Activated CD4-positive, alpha-beta T cell treated with anti-CD3 and anti-CD28 coated beads, Interleukin-2, amount 50 U/mL, for 1 hour (primary cell): Measurements from ENCODE around the gene CSDE1.
A peak's percentile ranks its signal among the peaks of the same experiment; 100 is the strongest.

Experiments used
- DNase-seq: peaks from one replicate; pipeline ENCODE4 v3.0.0-alpha.2; 2020

The CSDE1 gene

DNA sequence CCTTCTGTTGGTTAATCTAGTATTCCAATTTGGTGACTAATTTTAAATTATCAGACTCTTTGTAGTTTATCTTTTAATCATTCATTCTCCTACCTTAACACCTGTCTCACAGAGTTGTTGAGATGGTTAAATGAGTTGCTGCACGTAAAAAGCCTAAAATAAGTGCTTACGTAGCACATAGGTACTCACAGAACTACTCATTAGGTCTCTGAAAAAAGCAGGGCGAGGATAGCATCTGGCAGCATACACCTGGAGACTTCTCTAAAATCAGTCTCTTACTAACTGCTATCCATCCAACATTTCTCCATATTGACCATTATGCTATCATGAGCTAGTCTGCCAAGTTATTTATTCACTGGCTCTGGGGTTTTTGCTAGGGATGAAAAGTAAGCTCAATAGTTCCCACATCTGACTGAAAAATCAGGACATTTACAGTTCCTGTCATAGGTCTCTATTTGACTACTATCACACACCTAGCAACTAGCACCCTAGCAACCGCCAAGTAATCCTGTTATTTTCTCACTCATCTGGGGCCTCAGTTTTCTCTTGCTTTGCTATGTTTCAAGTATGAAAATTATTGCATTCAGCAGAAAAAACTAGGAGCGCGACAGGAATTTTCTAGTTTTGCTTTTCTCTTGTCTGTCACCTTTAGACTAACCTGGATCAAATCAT lies 11.2 kb downstream of the CSDE1 start:
- no peak for DNase-seq

DNA sequence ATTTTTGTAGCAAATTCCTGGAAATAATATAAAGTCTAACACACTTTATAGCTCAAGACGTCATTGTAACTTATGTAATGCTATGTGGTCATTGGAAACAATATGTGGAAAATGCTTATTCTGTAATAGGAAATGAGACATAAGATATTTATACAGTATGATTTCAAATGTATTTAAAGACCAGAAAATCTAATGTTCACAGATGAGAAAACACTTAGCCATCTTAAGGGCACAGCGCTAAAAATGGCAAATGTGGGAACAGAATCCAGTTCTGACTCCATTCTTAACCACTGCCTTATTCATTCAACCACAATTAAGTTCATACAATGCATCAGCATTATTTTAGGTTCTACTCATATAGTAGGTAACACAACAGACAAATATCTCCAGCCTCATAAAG lies 12.5 kb downstream of the CSDE1 start:
- no peak for DNase-seq

DNA sequence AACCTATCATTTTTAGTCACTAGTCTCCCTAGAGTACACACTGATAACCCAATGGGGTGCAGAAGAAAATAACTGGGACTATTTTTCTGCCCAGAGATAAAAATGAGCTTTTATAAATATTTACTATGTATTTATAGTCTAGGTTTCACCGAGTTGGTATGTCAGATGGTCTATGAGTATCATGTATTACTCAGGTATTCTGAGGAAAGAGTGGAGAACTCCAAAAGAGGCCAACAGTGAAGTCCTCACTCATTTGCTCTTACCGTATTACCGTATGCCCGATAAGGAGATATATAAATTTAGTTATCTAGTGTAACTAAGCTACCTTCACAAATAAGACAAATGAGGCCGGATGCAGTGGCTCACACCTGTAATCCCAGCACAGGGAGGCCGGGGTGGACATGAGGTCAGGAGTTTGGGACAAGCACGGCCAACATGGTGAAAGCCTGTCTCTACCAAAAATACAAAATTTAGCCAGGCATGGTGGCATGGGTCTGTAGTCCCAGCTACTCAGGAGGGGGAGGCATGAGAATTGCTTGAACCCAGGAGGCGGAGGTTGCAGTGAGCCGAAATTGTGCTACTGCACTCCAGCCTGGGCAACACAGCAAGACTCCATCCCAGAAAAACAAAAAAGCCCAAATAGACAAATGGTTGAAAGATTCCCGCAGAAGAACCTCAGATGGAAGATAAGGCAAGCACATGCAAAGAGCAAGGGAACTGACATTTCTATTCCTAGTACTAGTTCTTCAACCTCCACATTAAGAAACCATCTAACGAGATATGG lies 15.6 kb downstream of the CSDE1 start:
- DNase-seq, result no peak

DNA sequence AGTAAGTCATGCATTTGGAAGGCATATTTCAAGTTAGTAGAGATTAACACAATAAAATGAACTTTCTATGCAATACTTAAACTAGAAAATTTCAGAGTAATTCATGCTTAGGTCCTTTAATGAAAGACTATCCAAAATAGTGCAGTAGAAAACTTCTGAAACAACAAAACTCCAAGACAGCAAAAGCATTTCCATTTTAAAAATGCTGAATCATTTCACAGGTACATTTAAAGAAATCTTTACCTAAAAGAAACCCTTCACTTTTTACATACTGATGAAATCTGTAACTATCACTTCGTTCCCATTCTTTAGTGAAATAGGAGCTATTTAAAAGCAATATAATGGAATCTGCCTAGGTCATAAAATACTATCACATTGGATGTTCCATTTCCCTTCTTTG lies 17.5 kb downstream of the CSDE1 start:
- DNase-seq, result no peak

DNA sequence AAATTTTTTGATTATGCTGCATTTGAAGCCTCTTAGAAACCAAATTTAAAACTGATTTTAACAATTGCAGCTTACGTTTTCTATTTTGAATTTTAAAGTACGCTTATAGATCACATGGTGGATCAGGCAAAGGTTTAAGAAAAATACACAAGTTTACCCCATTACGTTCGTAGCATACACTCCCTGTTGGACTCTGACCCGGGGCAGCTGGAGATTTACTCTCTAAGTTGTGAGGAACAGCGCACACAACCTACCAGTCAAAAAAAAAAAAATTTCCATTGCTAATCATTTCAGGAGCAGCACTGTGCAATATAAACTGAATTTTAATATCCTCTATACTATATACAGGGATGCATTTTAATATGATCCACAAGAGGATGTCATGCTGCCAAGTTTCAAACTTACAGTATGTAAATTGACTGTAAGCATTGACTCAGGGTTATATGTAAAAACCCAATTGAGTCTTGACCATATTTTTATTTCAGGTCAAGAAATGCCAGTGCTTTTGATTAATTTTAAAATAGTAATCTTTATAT lies 20.4 kb downstream of the CSDE1 start:
- DNase-seq, result no peak

DNA sequence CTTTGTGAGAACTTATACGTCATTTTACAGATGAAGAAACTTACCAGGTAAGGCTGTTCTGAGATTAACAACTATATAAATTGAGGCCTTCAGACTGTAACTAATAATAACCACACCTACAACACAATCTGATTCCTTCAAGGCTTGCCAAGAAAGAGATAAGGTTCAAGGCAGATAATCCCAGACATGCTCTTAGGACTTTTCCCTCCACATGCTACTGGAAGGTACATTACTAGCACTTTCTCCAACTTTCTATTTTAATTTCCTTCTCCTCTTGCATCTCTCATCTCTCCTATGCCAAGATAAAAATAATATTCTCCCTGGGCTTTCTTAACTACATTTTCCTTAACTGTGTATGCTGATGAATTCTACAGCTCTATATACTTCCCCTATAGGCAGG lies 22.3 kb downstream of the CSDE1 start:
- DNase-seq, result no peak

DNA sequence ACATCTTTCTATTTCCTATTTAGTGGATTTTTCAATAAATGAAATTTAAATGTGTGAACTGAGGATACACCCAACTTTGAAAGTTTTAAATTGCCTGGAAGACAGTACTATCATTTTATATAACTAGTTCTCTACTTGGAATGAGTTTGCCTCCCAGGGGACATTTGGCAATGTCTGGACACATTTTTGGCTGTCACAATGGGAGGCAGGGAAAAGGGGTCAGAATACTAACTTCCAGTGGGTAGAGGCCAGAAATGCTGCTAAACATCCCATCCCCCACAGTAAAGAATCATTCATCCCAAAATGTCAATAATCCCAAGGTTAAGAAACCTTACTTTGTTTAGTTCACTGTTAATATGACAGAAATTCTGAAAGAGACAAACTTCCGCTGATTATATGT lies 28.0 kb downstream of the CSDE1 start:
- DNase-seq, result no peak

DNA sequence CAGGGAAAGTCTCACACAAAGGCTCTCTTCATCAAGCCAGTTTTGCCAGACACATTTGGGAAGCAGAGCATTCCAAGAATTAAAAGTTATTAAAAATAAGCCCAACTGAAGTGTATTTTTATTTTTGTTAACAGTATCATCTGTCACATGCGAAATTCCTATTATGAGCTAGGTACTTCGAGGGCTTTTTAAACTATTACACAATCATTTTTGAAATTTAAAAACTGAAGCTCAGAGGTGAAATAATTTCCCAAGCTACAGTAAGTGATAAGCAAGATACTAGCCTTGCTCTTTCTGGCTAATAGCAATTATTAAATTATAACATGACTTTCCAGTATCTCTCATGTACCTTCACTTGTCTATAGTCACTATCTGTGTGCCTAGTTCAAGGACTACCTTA lies 29.2 kb downstream of the CSDE1 start:
- DNase-seq, result no peak

DNA sequence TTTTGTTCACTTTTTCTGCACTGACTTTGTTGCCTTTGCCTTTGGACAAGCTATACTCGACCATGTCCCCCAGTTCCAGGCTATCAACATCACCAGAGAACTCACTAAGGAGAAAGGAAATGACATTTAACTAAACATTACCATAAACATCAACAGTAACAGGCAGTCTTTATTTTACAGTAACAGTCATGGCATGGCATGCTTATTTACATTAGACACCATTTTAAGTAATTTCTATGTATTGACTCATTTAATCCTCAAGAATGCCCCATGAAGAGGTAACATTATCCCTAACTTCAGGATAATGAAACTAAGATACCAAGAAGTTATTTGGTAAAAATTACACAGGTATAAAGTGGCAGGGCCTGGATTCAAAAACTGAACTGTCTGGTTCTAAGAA lies 32.6 kb downstream of the CSDE1 start:
- no peak for DNase-seq

DNA sequence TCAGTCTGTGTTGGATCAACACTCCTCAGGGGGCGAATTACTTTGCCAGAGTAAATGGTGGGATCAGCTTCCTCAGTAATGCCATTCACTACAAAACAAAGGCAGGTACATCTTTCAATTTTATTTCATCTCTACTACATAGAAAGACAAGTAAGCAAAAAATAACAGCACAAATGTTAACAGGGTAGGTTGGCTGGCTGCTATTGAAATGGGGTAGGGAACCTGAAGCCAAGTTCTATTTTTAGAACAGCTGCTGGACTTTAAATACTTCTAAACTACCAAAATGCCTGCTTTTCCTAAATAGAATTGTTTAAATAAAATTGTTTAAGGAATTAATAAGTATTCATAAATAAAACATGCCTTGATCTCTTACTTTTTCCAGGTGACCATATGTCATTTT lies 33.9 kb downstream of the CSDE1 start:
- DNase-seq, result no peak

DNA sequence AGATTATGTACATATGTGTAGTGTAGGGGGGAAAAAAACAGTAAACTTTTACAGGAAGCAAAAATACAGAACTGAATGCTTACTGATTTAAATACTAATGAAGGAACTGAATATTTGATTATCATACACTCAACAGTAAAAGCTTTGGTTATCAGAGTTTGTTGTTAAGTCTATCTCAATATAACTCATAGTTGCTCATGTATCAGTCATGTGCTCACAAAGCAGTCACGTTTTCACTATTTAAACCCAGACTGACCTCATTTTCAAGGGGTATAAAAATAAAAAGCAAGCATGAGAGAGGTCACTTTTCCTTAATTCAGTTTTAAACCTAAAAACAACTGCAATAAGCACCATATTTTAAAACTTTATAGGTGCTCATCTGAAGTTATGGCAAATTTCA lies 34.3 kb downstream of the CSDE1 start:
- DNase-seq, result no peak

DNA sequence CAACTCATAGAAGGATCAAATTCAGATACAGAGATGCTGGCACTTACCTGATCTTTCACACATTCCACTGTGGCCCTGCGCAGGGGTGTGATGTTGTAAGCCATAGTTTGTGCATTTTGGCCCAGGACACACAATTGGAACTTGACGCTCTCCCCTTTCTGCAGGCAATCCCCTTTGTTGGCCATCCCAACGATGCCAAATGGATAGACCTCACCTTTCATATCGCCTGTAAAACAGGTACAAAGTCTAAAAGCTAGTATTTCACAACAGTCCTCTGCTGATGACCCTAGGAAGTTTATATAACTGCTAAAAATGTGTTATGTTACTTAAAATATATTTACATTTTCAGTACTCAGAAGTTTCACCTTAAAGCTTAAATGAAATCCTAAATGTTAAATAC lies 37.3 kb downstream of the CSDE1 start:
- no peak for DNase-seq

DNA sequence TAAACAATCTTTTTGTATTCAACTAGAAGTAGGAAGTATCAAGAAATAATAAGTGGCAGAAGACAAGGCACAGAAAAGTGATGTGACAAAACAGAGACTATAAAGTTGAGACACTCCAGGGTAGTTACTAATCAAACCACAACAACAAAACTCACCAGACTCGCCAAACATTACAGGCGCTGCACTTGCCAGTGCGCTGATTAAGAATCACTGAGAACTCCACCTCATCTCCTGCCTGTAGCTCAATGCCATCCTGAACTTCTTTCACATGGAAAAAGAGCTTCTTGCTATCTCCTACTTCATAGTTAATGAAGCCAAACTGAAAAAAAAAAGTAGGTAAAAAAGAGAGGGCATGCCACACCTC lies 38.4 kb downstream of the CSDE1 start:
- no peak for DNase-seq

DNA sequence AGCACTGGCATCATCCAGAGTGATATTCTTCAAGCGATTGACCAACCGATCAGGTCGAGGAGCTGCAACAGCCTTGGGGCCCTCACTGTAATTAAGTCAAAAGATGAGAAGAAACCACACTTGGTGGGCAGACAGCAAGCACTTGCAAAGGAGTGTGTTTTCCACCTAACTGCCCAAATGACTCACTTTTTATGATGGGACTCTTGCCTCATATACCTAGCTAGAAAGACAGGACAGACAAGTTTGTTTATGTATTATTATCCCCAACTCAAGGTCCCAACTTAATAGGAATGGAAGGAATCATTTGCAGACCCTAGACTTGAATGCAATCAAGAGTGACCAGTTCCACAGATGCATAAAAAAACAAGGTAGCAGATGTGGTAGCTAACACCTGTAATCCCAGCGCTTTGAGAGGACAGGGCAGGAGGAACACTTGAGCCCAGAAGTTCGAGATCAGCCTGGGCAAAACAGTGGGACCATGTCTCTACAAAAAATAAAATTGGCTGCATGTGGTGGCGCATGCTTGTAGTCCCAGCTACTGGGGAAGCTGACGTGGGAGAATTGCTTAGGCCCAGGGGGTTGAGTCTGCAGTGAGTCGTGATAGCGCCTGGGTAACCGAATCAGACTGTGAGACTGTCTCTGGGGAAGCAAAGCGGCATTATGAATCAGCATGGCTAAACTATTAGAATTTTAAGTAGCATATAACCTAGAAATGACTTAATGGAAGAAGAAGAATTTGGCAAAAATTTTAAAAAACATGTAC lies 38.9 kb downstream of the CSDE1 start:
- DNase-seq, result no peak

DNA sequence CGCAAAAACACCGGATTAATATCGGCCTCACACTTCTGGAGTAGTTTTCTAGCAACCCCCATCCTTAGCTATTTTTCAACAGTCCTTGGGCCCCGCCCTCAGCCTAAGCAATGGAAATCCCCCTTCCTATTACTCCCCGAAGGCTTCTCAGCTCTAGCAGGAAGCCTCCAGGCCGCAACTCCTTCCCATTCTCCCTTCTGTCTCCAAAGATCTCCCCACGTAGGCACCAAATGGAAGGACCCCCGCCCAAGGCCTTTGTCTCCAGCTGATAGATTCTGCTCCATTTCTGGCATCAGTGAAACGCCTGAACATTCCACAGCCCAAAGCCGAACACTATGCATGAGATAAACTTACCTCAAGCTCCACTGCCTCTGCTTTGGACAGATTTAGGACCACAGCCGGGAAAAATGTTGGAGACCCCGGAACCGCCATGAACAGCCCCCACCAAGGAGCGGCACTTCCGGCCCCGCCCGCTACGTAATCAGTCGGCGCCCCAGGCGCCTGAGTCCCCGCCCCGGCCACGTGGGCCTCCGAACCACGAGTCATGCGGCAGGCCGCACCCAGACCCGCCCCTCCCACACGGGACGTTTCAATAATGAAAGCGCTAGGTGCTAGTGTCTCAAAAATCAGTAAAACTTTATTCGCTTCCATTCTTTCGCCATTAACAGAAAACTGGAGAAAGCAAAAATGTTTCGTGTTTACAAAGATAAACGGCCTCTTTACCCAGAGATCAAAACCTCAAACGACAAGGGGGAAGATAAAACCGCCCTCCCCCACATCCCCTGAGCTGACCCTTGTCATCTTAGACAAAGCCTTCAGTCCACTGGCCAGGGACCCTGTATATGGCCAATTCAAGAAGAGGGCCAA lies 41.2 kb downstream of the CSDE1 start, which contains the start of gene NRAS:
Gene NRAS (minus strand): TSS at position 468 of the 867 bp plus-strand sequence. CDS start 611 bp downstream, outside the sequence.
- DNase-seq, result peak; percentile 96

DNA sequence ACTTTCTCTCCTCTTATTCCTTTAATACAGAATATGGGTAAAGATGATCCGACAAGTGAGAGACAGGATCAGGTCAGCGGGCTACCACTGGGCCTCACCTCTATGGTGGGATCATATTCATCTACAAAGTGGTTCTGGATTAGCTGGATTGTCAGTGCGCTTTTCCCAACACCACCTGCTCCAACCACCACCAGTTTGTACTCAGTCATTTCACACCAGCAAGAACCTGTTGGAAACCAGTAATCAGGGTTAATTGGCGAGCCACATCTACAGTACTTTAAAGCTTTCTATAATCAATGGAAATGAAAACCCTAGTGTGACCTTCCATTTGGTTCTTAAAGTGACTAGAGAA lies 41.9 kb downstream of the CSDE1 start:
- DNase-seq, result no peak

DNA sequence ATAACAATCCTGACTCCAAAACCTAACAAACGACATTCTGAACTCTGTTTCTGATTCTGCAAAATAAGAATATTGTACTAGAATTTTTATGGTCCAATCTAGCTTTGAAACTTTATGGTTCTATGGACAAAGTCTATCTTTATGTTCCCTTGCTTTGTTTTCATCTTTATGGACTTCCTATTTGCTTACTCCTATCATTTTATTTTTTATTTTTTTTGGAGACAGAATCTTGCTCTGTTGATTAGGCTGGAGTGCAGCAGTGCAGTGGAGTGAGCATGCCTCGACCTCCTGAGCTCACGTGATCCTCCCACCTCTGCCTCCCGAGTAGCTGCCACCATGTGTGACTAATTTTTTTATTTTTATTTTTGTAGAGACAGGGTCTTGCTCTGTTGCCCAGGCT lies 44.8 kb downstream of the CSDE1 start:
- no peak for DNase-seq

DNA sequence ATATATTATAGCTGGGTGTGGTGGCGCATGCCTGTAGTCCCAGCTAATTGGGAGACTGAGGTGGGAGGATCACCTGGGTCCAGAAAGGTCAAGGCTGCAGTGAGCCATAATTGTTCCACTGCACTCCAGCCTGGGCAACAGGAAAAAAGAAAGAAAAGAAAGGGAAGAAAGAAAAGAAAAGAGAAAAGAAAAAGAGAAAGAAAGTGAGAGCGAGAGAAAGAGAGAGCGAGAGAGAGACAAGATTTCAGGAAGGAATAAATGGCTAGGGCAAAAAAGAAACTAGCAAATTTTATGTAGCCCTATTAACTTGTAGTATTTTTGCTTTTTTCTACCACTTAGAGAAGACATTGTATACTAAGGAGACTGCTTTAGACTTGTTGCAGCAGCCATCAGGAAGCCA lies 47.4 kb downstream of the CSDE1 start:
- DNase-seq, result no peak

DNA sequence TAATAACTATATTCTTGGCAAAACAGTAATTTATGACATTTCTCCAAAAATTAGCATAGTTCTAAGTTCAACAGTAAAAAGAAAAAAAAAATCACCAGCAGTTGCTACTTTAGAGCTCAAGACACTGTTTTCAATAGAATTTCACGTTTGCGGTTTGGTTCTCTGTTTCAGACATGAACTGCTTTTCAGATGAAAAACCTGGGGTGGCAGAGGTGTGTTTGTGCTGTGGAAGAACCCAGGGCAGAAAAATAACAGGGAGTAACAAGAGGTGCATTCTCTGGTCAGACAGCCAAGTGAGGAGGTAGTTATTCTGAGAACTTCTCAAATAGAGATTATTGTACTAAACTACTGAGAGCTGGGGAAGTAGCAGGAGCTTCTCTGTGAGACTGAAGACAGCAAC lies 50.2 kb downstream of the CSDE1 start:
- DNase-seq, result no peak

DNA sequence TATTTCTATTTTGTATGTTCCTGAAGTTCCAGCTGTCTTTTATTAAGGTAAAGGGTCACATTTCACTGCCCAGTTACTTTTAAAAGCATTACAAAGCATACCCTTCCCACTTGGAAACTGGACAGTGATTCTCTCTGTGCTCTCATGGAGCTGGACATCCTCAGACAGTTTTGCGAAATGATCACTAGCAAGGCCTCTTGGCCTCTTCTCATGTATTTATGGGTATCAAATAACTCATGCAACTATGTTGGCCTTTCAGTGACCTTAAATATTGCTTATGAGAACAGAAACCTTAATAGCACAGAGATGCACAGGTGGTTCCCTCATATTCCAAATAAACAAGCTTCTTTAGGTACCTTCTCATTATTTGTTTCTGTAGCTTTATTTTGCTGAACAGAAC lies 54.5 kb downstream of the CSDE1 start:
- DNase-seq, result no peak

DNA sequence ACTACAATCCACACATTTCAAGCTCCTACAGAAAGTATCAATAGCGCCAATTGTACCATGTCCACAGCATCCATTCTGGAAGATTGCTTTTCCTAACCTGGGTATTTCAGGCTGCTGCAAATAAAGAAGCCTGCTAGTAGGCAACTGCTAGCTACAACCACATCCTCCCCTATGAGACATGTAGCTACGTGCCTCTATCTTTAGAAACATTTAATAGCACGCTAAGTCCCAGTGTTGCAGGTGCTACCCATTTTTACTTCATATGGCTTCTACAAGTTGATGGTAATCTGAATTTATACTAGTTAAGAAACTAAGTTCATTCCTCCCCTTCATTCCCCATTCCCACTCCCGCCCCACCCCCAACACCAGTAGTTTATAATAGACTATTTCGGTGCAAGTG lies 55.0 kb downstream of the CSDE1 start:
- no peak for DNase-seq

DNA sequence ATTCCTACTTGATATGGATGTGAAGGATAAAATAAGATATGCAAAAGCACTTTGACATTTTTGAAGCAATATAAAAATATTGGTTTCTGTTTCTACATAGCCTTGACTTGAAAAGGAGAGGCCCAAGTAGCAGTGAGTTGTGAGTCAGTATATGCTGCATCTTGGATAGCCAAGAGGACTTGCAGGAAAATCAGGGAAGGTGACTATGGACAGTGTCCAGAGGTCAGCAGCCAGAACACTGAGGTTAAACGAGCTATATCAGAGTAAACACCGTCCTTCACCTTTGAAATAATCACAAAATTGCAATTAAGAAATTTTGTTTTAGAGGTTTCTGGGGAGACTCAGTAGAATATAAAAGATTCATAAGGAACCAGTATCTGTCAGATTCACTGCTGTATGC lies 55.9 kb downstream of the CSDE1 start:
- no peak for DNase-seq

DNA sequence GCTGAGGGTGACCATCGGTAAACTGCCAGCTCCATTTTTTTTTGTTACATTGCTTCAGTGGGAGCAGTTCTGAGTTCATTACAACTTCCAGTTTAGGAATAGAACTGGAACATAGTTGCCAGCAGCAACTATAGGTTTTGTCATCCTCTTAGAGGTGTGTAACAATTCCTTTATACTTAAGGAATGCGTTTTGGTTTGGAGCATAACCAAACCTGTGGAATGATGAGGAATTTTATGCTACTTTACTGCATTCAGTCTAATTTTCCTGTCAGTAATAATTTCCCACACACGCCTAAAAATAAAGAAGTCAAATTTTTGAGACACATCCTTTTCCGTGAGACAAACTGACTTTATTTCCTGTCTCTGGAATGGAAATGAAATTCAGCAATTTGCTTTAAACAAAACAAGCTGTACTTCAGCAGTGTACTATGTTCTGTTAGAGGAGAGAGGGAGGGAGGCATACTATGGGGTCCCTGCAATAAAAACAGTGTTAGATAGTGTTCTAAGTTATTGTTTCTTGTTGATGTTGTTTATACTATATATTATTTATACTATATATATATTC lies 57.7 kb downstream of the CSDE1 start:
- no peak for DNase-seq
